ENCODE data around the gene KDM3B. TPM values are rescaled to one million over a fixed set of nuclear protein-coding genes. Genes with fewer than 3 reads are reported as not detected.

The KDM3B gene
- total and polyA plus RNA-seq, 9 of the 15 experiments (the other 6 are each of a cell fraction or from before 2014, with no cell fraction given), result 13.8 to 62.8 (median 41.9) TPM

DNA sequence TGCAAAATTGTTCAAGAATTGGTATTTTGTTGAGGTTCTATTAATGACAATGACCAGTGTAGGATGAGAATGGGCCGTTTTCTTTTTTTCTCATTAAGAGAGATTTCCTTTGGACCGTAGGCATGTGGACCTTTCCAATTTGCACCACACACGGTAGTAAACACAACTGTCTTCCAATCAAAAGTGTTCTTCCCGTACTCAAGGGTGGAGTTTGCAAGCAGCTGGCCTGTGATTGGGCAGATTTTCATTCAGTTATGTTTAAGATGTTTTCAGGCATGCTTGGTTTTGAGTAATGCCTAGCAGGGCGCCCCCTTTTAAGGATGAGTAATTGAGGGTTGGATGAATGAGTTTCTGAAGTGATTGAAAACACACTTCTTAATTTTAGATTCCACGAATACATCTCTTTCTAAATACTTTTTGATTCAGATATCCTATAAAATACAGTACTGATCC, 2.5 kb downstream of the KDM3B start (continued):
- TF ChIP-seq, protein P1, sequence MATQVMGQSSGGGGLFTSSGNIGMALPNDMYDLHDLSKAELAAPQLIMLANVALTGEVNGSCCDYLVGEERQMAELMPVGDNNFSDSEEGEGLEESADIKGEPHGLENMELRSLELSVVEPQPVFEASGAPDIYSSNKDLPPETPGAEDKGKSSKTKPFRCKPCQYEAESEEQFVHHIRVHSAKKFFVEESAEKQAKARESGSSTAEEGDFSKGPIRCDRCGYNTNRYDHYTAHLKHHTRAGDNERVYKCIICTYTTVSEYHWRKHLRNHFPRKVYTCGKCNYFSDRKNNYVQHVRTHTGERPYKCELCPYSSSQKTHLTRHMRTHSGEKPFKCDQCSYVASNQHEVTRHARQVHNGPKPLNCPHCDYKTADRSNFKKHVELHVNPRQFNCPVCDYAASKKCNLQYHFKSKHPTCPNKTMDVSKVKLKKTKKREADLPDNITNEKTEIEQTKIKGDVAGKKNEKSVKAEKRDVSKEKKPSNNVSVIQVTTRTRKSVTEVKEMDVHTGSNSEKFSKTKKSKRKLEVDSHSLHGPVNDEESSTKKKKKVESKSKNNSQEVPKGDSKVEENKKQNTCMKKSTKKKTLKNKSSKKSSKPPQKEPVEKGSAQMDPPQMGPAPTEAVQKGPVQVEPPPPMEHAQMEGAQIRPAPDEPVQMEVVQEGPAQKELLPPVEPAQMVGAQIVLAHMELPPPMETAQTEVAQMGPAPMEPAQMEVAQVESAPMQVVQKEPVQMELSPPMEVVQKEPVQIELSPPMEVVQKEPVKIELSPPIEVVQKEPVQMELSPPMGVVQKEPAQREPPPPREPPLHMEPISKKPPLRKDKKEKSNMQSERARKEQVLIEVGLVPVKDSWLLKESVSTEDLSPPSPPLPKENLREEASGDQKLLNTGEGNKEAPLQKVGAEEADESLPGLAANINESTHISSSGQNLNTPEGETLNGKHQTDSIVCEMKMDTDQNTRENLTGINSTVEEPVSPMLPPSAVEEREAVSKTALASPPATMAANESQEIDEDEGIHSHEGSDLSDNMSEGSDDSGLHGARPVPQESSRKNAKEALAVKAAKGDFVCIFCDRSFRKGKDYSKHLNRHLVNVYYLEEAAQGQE (IDR thresholded peaks at IDR 0.05; ENCODE audit: borderline replicate concordance), result no peak
- TF ChIP-seq, protein P1 (CRISPR knock-in tag; IDR thresholded peaks at IDR 0.05; ENCODE audit: low read depth), result no peak
- TF ChIP-seq ZBTB8A (IDR thresholded peaks at IDR 0.05; ENCODE audit: partially characterized antibody) (no peak), ZNF699 (CRISPR knock-in tag; IDR thresholded peaks at IDR 0.05; ENCODE audit: insufficient replicate concordance) (no peak), MXI1 (IDR thresholded peaks at IDR 0.05; ENCODE audit: low read depth, low read length) (no peak), HDAC8 (tag; IDR thresholded peaks at IDR 0.05) (no peak), DMBX1 (CRISPR knock-in tag; IDR thresholded peaks at IDR 0.05; ENCODE audit: borderline replicate concordance) (no peak), NONO (IDR thresholded peaks at IDR 0.05; ENCODE audit: low read depth in 2 of 2, low read length in 1 of 2) (no peak), CEBPB (tag; IDR thresholded peaks at IDR 0.05) (no peak), CTBP1 (IDR thresholded peaks at IDR 0.05; ENCODE audit: borderline replicate concordance) (no peak), POLR2AphosphoS2 (IDR thresholded peaks at IDR 0.05; ENCODE audit: low read length) (no peak), ZKSCAN3 (CRISPR knock-in tag; IDR thresholded peaks at IDR 0.05) (no peak), ZNF778 (CRISPR knock-in tag; IDR thresholded peaks at IDR 0.05) (no peak), POLR2A (conservative IDR thresholded peaks at IDR 0.05) (no peak), GTF2E2 (tag; IDR thresholded peaks at IDR 0.05) (no peak), ZFPM2 (CRISPR knock-in tag; IDR thresholded peaks at IDR 0.05) (no peak), ZNF217 (CRISPR knock-in tag; IDR thresholded peaks at IDR 0.05) (no peak), ZNF384 (IDR thresholded peaks at IDR 0.05; ENCODE audit: low read depth, low read length) (0 out of 2 replicates have a peak, but pooled peaks have one; percentile 36)
- TF ChIP-seq, protein P2, sequence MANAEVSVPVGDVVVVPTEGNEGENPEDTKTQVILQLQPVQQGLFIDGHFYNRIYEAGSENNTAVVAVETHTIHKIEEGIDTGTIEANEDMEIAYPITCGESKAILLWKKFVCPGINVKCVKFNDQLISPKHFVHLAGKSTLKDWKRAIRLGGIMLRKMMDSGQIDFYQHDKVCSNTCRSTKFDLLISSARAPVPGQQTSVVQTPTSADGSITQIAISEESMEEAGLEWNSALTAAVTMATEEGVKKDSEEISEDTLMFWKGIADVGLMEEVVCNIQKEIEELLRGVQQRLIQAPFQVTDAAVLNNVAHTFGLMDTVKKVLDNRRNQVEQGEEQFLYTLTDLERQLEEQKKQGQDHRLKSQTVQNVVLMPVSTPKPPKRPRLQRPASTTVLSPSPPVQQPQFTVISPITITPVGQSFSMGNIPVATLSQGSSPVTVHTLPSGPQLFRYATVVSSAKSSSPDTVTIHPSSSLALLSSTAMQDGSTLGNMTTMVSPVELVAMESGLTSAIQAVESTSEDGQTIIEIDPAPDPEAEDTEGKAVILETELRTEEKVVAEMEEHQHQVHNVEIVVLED (CRISPR knock-in tag; IDR thresholded peaks at IDR 0.05), result no peak
- TF ChIP-seq, protein P3, sequence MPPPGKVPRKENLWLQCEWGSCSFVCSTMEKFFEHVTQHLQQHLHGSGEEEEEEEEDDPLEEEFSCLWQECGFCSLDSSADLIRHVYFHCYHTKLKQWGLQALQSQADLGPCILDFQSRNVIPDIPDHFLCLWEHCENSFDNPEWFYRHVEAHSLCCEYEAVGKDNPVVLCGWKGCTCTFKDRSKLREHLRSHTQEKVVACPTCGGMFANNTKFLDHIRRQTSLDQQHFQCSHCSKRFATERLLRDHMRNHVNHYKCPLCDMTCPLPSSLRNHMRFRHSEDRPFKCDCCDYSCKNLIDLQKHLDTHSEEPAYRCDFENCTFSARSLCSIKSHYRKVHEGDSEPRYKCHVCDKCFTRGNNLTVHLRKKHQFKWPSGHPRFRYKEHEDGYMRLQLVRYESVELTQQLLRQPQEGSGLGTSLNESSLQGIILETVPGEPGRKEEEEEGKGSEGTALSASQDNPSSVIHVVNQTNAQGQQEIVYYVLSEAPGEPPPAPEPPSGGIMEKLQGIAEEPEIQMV (tag; conservative IDR thresholded peaks at IDR 0.05; ENCODE audit: low read depth), result no peak
